ENCODE results near the gene DMRTC1.
"Not testable (repeated sequence)": the region's sequence is repeated elsewhere in the genome, so short reads cannot be mapped to it uniquely, and the experiment has no call there.

Gene DMRTC1, protein sequence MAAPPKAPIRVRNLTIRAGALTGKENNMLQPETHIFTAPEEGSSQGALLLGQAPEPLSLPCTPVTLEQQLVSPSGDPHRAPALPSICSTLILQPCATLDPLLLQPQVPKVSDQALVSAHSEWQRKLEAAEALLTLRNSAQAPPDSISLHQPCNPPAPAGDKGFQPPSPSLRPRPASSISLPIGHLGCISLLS

DNA sequence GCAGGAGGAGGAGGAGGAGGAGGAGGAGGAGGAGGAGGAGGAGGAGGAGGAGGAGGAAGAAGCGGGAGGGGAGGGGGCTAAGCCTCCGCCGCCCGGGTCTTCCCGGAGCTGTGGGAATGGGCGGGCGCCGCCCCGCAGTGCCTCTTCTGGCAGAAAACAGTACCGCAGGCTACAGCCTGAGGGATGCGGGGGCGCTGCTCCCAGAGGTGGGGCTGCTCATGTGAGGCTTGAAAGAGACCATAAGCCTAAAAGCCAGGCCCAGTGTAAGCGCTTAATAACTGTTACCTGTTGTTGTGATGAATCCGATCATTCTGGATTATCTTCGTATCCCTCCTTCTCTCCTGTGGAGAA lies at the start of gene DMRTC1:
DMRTC1 (minus strand) TSS at position 19 of the 351 bp plus-strand sequence. CDS start 68,143 bp downstream, outside the sequence.
- not testable (repeated sequence) for DNase-seq (ENCODE audit: low read depth in 1 of 2, low spot score in 1 of 2)

- DNase-seq (ENCODE audit: low read depth in 1 of 2, low spot score in 1 of 2): not testable (repeated sequence)
Measured at GRCh38 chrX:72980894-72981469, 37.3 kb upstream of the DMRTC1 start.

GRCh38 chrX:72974885-72975284 lies 31.2 kb upstream of the DMRTC1 start:
- DNase-seq (ENCODE audit: low read depth in 1 of 2, low spot score in 1 of 2): not testable (repeated sequence)

DNA sequence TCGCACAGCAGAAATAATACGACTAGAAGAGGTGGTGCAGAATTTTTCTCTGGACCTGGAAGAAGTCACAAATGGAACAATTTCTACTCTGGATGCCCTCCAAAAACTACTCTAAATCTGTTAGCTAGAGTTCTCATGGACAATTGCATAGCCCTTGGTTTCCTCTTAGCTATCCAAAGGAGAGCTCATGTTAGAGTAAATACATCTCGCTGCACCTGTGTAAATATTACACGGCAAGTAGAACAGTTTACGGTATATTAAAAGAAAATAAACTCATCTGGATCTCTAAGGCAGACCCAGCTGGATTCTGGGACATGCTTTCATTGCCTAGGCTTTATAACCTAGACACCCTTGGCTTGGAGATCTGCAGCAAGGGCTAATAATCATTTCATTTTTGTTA lies 28.2 kb upstream of the DMRTC1 start:
- not testable (repeated sequence) for DNase-seq (ENCODE audit: low read depth in 1 of 2, low spot score in 1 of 2)

DNA sequence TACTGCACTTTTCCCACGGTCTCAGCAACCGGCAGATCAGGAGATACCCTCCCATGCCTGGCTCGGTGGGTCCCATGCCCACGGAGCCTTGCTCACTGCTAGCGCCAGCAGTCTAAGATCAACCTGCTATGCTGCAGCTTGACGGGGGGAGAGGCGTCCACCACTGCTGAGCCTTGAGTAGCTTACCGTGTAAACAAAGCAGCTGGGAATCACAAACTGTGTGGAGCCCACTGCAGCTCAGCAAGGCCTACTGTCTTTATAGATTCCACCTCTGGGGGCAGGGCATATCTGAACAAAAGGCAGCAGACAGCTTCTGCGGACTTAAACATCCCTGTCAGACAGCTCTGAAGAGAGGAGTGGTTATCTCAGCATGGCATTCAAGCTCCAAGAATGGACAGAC lies 16.3 kb upstream of the DMRTC1 start:
- not testable (repeated sequence) for DNase-seq (ENCODE audit: low read depth in 1 of 2, low spot score in 1 of 2)

- not testable (repeated sequence) for DNase-seq (ENCODE audit: low read depth in 1 of 2, low spot score in 1 of 2)
Measured at GRCh38 chrX:72943035-72943818, 410 bp downstream of the DMRTC1 start.

GRCh38 chrX:72942272-72942671 lies 1.4 kb downstream of the DMRTC1 start:
- DNase-seq (ENCODE audit: low read depth in 1 of 2, low spot score in 1 of 2): not testable (repeated sequence)

DNA sequence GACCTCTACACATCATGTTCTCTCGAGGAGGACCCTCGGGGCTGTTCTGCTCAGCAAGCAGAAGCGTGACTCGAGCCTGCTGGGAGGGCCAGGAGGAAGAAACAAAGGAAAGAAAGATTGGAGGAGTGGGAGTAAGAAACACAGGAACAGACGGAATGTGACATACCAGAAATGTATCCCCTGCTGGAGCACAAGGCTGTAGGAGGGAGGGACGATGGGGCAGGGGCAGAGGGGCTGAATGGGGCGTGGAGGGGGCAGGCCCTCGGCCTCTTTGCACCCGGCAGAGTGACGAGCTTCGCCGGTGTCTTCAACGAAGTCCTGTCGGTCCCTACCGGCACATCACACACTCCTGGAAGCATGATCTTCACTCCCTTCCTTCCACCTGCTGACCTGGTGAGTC lies 5.7 kb downstream of the DMRTC1 start, which contains the start of gene FAM236A:
FAM236A (plus strand) TSS at position 301 of the 400 bp plus-strand sequence; CDS start at position 358, 57 bp downstream.
- DNase-seq (ENCODE audit: low read depth in 1 of 2, low spot score in 1 of 2): not testable (repeated sequence)

GRCh38 chrX:72936882-72937455 lies 6.7 kb downstream of the DMRTC1 start:
- not testable (repeated sequence) for DNase-seq (ENCODE audit: low read depth in 1 of 2, low spot score in 1 of 2)

- not testable (repeated sequence) for DNase-seq (ENCODE audit: low read depth in 1 of 2, low spot score in 1 of 2)
Measured at GRCh38 chrX:72936455-72936854, 7.2 kb downstream of the DMRTC1 start.

DNA sequence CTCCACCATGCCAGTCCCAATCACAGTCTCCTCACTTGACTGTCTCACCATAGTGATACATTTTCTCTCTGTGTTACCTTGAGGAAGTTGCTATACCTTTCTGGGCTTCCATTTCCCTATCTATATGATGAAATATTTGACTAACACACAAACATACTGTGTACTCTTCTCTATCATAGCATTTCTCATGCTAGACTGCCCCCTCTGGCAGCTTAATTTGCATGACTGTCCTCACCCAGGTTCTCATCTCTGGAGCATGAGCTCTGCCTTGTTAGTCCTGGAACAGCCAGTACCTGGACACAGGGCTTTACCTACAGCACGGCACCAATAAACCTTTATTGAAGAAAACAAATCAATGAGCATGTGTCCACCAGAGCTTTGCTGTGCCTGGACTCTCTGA lies 11.4 kb downstream of the DMRTC1 start:
- DNase-seq (ENCODE audit: low read depth in 1 of 2, low spot score in 1 of 2): not testable (repeated sequence)

GRCh38 chrX:72916096-72916495 lies 27.5 kb downstream of the DMRTC1 start:
- not testable (repeated sequence) for DNase-seq (ENCODE audit: low read depth in 1 of 2, low spot score in 1 of 2)

GRCh38 chrX:72912315-72912714 lies 31.3 kb downstream of the DMRTC1 start, which contains the start of gene FAM236C:
Gene FAM236C, plus strand, starts transcription at chrX:72912615. Its CDS starts 100 bp downstream, at chrX:72912715.
- DNase-seq (ENCODE audit: low read depth in 1 of 2, low spot score in 1 of 2): not testable (repeated sequence)

DNA sequence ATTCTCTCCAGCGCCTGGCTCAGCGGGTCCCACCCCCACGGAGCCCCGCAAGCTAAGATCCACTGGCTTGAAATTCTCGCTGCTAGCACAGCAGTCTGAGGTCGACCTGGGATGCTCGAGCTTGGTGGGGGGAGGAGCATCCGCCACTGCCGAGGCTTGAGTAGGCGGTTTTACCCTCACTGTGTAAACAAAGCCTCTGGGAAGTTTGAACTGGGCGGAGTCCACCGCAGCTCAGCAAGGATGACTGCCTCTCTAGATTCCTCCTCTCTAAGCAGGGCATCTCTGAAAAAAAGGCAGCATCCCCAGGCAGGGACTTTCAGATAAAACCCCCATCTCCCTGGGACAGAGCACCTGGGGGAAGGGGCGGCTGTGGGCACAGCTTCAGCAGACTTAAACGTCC lies 53.9 kb downstream of the DMRTC1 start:
- DNase-seq (ENCODE audit: low read depth in 1 of 2, low spot score in 1 of 2): not testable (repeated sequence)

DNA sequence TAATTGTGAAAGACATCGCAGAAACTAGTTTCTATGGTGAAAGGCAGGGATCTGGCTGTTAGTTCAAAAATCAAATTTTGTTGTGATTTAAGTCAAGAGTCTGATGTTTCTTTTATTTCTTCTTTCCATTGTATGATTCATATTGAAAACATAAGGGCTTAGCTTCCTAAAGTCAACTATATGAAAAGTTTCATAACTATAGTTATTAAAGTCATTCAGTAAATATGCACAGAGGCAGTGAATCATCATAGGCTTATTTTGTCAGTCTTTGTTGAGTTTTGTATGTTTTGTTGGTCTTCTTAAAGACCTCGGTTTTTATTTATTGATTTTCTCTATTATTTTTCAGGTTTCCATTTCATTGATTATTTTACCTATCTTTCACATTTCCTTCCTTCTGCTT lies 60.7 kb downstream of the DMRTC1 start:
- DNase-seq (ENCODE audit: low read depth in 1 of 2, low spot score in 1 of 2): not testable (repeated sequence)

DNA sequence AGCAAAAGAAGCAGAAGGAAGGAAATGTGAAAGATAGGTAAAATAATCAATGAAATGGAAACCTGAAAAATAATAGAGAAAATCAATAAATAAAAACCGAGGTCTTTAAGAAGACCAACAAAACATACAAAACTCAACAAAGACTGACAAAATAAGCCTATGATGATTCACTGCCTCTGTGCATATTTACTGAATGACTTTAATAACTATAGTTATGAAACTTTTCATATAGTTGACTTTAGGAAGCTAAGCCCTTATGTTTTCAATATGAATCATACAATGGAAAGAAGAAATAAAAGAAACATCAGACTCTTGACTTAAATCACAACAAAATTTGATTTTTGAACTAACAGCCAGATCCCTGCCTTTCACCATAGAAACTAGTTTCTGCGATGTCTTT lies 106.1 kb downstream of the DMRTC1 start:
- not testable (repeated sequence) for DNase-seq (ENCODE audit: low read depth in 1 of 2, low spot score in 1 of 2)

GRCh38 chrX:72830701-72831100 lies 112.9 kb downstream of the DMRTC1 start:
- not testable (repeated sequence) for DNase-seq (ENCODE audit: low read depth in 1 of 2, low spot score in 1 of 2)

All from activated T-helper 1 cell treated with anti-CD3 and anti-CD28 coated beads, Interleukin-2, amount 50 U/mL, for 16 hours (primary cell).